ENCODE results near the gene SGCA. TPM values are rescaled to one million over a fixed set of nuclear protein-coding genes. Genes with fewer than 3 reads are reported as not detected.
A peak's percentile ranks its signal among the peaks of the same experiment; 100 is the strongest.

Gene SGCA
- total and polyA plus RNA-seq, 9 of the 15 experiments (the other 6 are each of a cell fraction or from before 2014, with no cell fraction given): not detected

- TF ChIP-seq, protein P1, sequence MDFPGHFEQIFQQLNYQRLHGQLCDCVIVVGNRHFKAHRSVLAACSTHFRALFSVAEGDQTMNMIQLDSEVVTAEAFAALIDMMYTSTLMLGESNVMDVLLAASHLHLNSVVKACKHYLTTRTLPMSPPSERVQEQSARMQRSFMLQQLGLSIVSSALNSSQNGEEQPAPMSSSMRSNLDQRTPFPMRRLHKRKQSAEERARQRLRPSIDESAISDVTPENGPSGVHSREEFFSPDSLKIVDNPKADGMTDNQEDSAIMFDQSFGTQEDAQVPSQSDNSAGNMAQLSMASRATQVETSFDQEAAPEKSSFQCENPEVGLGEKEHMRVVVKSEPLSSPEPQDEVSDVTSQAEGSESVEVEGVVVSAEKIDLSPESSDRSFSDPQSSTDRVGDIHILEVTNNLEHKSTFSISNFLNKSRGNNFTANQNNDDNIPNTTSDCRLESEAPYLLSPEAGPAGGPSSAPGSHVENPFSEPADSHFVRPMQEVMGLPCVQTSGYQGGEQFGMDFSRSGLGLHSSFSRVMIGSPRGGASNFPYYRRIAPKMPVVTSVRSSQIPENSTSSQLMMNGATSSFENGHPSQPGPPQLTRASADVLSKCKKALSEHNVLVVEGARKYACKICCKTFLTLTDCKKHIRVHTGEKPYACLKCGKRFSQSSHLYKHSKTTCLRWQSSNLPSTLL (IDR thresholded peaks at IDR 0.05): no peak
- TF ChIP-seq FOXP1 (CRISPR knock-in tag; IDR thresholded peaks at IDR 0.05): no peak
- TF ChIP-seq ZNF609 (CRISPR knock-in tag; IDR thresholded peaks at IDR 0.05; ENCODE audit: borderline replicate concordance): peak; percentile 61; the same call in 1 of the 2 replicates
- TF ChIP-seq NCOR1 (IDR thresholded peaks at IDR 0.05): peak; percentile 65
- TF ChIP-seq KDM2B (CRISPR knock-in tag; IDR thresholded peaks at IDR 0.05): no peak
- no peak for TF ChIP-seq PURB (CRISPR knock-in tag; IDR thresholded peaks at IDR 0.05; ENCODE audit: low read depth)
- no peak for TF ChIP-seq CREBBP (IDR thresholded peaks at IDR 0.05; ENCODE audit: low read depth, low read length)
- no peak for TF ChIP-seq TAF9B (IDR thresholded peaks at IDR 0.05; ENCODE audit: partially characterized antibody)
- TF ChIP-seq HDAC2 (IDR thresholded peaks at IDR 0.05): peak; percentile 88
- TF ChIP-seq CTBP1 (IDR thresholded peaks at IDR 0.05; ENCODE audit: borderline replicate concordance): peak; percentile 92
- TF ChIP-seq SLC30A9 (CRISPR knock-in tag; IDR thresholded peaks at IDR 0.05): no peak
- TF ChIP-seq ESRRA (IDR thresholded peaks at IDR 0.05; ENCODE audit: borderline replicate concordance, low read depth): peak; percentile 26; the same call in 1 of the 2 replicates
- TF ChIP-seq NFYB (IDR thresholded peaks at IDR 0.05; ENCODE audit: extremely low read depth, insufficient read length): no peak
- TF ChIP-seq PRPF4 (IDR thresholded peaks at IDR 0.05; ENCODE audit: insufficient read depth, low read depth, low read length, poor library complexity, severe bottlenecking): no peak
- peak; percentile 80 for TF ChIP-seq EP400 (IDR thresholded peaks at IDR 0.05)
Observed at GRCh38 chr17:50151937-50152547, 13.8 kb upstream of the SGCA start (continued).
